Fibroblast of lung (primary cell): Measurements from ENCODE around the gene TNS1. TPM values are rescaled to one million over a fixed set of nuclear protein-coding genes. Genes with fewer than 3 reads are reported as not detected.

Experiments
- DNase-seq, 2 donors: peaks; one replicate each; pipeline versions ENCODE4 v3.0.0 to v3.0.0-alpha.2; 2010; ENCODE audit warnings: low read depth in 2 of 2
- H2AFZ ChIP-seq: 2 replicates; pipeline ENCODE4 v1.5.1; 2012; ENCODE audit warnings: low read length, control low read depth, inconsistent platforms
- H3K27ac ChIP-seq: 2 replicates; pipeline ENCODE4 v1.5.1; 2011; ENCODE audit warnings: low read length, control low read depth; ENCODE audit not compliant: insufficient read depth
- H3K27me3 ChIP-seq: 2 replicates; pipeline ENCODE4 v1.5.1; 2011; ENCODE audit warnings: mild to moderate bottlenecking, low read length; ENCODE audit not compliant: control insufficient read depth, insufficient read depth
- H3K36me3 ChIP-seq: 2 replicates; pipeline ENCODE4 v1.5.1; 2011; ENCODE audit warnings: low read length; ENCODE audit not compliant: control insufficient read depth, insufficient read depth
- H3K4me1 ChIP-seq: 2 replicates; pipeline ENCODE4 v1.5.1; 2011; ENCODE audit warnings: low read length; ENCODE audit not compliant: control insufficient read depth, insufficient read depth; ENCODE audit errors: extremely low read depth
- H3K4me2 ChIP-seq: 2 replicates; pipeline ENCODE4 v1.5.1; 2011; ENCODE audit warnings: low read length, control low read depth; ENCODE audit not compliant: insufficient read depth; ENCODE audit errors: extremely low read depth
- H3K4me3 ChIP-seq, 4 experiments: fragments of 200-600 bp in 1 of 4; sonication (generic) in 1 of 4; replicated peaks in 1 of 4; 2 replicates each; pipeline ENCODE4 v1.5.1; 2011 to 2016; ENCODE audit warnings: low read length in 4 of 4, low read depth in 3 of 4, mild to moderate bottlenecking in 3 of 4, control low read depth in 2 of 4, inconsistent platforms in 1 of 4, mixed read lengths in 1 of 4; ENCODE audit not compliant: insufficient read depth in 1 of 4; ENCODE audit errors: control extremely low read depth in 1 of 4
- H3K79me2 ChIP-seq: 2 replicates; pipeline ENCODE4 v1.5.1; 2012; ENCODE audit warnings: mild to moderate bottlenecking, low read length, inconsistent platforms; ENCODE audit not compliant: control insufficient read depth, insufficient read depth
- H3K9ac ChIP-seq: 2 replicates; pipeline ENCODE4 v1.5.1; 2011; ENCODE audit warnings: mild to moderate bottlenecking, low read length, control low read depth; ENCODE audit not compliant: insufficient read depth
- H3K9me3 ChIP-seq: 2 replicates; pipeline ENCODE4 v1.5.1; 2012; ENCODE audit warnings: low read depth, low read length; ENCODE audit not compliant: control insufficient read depth, insufficient read depth
- H4K20me1 ChIP-seq: 2 replicates; pipeline ENCODE4 v1.5.1; 2011; ENCODE audit warnings: low read length; ENCODE audit not compliant: control insufficient read depth, insufficient read depth; ENCODE audit errors: extremely low read depth
- CTCF ChIP-seq, 2 donors: IDR thresholded peaks in 1 of 2; conservative IDR thresholded peaks in 1 of 2; 1 replicate in 1 of 2; 2 replicates in 1 of 2; pipeline ENCODE4 v1.5.1; 2011 to 2012; ENCODE audit warnings: low read length in 2 of 2, control low read depth in 1 of 2, inconsistent platforms in 1 of 2, low read depth in 1 of 2, mild to moderate bottlenecking in 1 of 2
- EZH2 ChIP-seq: IDR thresholded peaks from 2 replicates; pipeline ENCODE4 v1.5.1; 2012; ENCODE audit warnings: low read length, control low read depth, mild to moderate bottlenecking; ENCODE audit errors: missing control alignments
- polyA plus RNA-seq, 2 donors: library from polyadenylated mRNA; depleted of rRNA in 1 of 2; stranded (reverse) in 1 of 2; unstranded in 1 of 2; fragments of >200 nt; gene quantifications; 2 replicates each; pipeline ENCODE4 v1.2.1, GENCODE V29; 2011 to 2012; ENCODE audit warnings: missing spikeins in 1 of 2
- total RNA-seq: library from RNA; depleted of rRNA; stranded (reverse); fragments of >200 nt; gene quantifications from 2 replicates; pipeline ENCODE4 v1.2.1, GENCODE V29; 2014

Gene TNS1
- total and polyA plus RNA-seq, 2 donors (not counting 1 experiment from before 2014, with no cell fraction given): 44.4 to 47.1 TPM

GRCh38 chr2:217851191-217852020 lies 151.4 kb downstream of the TNS1 start:
- H3K4me1 ChIP-seq: peaks cover 42% of the 10 kb centered on the region
- H3K27ac ChIP-seq: peak overlapping the region; percentile 4
- no peak overlapping the region for H2AFZ ChIP-seq
- H3K9me3 ChIP-seq: no peaks in the 10 kb centered on the region
- H3K36me3 ChIP-seq: peaks cover 14% of the 10 kb centered on the region
- H3K9ac ChIP-seq: no peak overlapping the region
- H3K4me3 ChIP-seq: no peak overlapping the region
- H4K20me1 ChIP-seq: no peaks in the 10 kb centered on the region
- no peaks in the 10 kb centered on the region for H3K27me3 ChIP-seq
- TF ChIP-seq CTCF (conservative IDR thresholded peaks at IDR 0.05 in 1 of 2, IDR thresholded peaks at IDR 0.05 in 1 of 2; ENCODE audit: low read depth in 1 of 2, low read length in 2 of 2): no peak
- no peak for TF ChIP-seq EZH2
- peak; percentile 70 to 79 for DNase-seq
- H3K4me2 ChIP-seq: no peak overlapping the region
- no peaks in the 10 kb centered on the region for H3K79me2 ChIP-seq

GRCh38 chr2:217849154-217849975 lies 153.4 kb downstream of the TNS1 start:
- H3K9ac ChIP-seq: no peak overlapping the region
- peaks cover 39% of the 10 kb centered on the region for H3K4me1 ChIP-seq
- no peak for TF ChIP-seq CTCF (conservative IDR thresholded peaks at IDR 0.05 in 1 of 2, IDR thresholded peaks at IDR 0.05 in 1 of 2; ENCODE audit: low read depth in 1 of 2, low read length in 2 of 2)
- TF ChIP-seq EZH2: no peak
- no peaks in the 10 kb centered on the region for H3K79me2 ChIP-seq
- H3K27me3 ChIP-seq: no peaks in the 10 kb centered on the region
- H2AFZ ChIP-seq: no peak overlapping the region
- no peaks in the 10 kb centered on the region for H3K9me3 ChIP-seq
- no peaks in the 10 kb centered on the region for H4K20me1 ChIP-seq
- peaks cover 14% of the 10 kb centered on the region for H3K36me3 ChIP-seq
- DNase-seq: peak in 1 of 2 donors; percentile 6
- H3K4me3 ChIP-seq: no peak overlapping the region
- H3K27ac ChIP-seq: peak overlapping the region; percentile 23
- H3K4me2 ChIP-seq: peak overlapping the region; percentile 70

GRCh38 chr2:217848351-217848957 lies 154.3 kb downstream of the TNS1 start:
- no peaks in the 10 kb centered on the region for H3K79me2 ChIP-seq
- H3K27me3 ChIP-seq: no peaks in the 10 kb centered on the region
- no peak for TF ChIP-seq CTCF (conservative IDR thresholded peaks at IDR 0.05 in 1 of 2, IDR thresholded peaks at IDR 0.05 in 1 of 2; ENCODE audit: low read depth in 1 of 2, low read length in 2 of 2)
- no peak for TF ChIP-seq EZH2
- H3K4me1 ChIP-seq: peaks cover 32% of the 10 kb centered on the region
- no peak overlapping the region for H3K27ac ChIP-seq
- H2AFZ ChIP-seq: no peak overlapping the region
- no peak overlapping the region for H3K9ac ChIP-seq
- H4K20me1 ChIP-seq: no peaks in the 10 kb centered on the region
- H3K4me2 ChIP-seq: no peak overlapping the region
- no peak for DNase-seq
- H3K4me3 ChIP-seq: no peak overlapping the region
- H3K9me3 ChIP-seq: no peaks in the 10 kb centered on the region
- peaks cover 14% of the 10 kb centered on the region for H3K36me3 ChIP-seq
